Measurements from ENCODE around the gene PKLR.

DNA sequence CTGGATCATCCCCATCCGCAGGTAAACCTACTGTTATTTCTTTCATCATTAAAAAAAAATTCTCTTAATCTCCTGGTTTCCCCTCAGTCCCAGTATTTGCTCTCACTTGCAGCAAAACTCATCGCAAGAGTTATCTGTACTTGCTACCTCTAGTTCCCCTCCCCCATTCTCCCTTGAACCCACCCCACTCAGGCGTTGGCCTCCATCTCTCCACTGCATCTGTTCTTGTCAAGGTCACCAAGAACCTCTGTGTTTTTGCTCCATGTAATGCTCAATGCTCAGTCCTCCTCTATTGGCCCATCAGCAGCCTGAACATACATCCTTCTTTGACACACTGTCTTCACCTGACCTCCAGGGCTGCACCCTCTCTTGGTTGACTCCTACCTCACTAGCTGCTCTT is 4.6 kb downstream of the PKLR start:
- TF ChIP-seq, protein P1, sequence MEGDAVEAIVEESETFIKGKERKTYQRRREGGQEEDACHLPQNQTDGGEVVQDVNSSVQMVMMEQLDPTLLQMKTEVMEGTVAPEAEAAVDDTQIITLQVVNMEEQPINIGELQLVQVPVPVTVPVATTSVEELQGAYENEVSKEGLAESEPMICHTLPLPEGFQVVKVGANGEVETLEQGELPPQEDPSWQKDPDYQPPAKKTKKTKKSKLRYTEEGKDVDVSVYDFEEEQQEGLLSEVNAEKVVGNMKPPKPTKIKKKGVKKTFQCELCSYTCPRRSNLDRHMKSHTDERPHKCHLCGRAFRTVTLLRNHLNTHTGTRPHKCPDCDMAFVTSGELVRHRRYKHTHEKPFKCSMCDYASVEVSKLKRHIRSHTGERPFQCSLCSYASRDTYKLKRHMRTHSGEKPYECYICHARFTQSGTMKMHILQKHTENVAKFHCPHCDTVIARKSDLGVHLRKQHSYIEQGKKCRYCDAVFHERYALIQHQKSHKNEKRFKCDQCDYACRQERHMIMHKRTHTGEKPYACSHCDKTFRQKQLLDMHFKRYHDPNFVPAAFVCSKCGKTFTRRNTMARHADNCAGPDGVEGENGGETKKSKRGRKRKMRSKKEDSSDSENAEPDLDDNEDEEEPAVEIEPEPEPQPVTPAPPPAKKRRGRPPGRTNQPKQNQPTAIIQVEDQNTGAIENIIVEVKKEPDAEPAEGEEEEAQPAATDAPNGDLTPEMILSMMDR (IDR thresholded peaks at IDR 0.05), result no peak
- TF ChIP-seq POLR2A (IDR thresholded peaks at IDR 0.05), result no peak

All from esophagus squamous epithelium (tissue), 4 donors.